WTC11 (cell line): Measurements from ENCODE around the gene SEZ6L. TPM values are rescaled to one million over a fixed set of nuclear protein-coding genes. Genes with fewer than 3 reads are reported as not detected.

Experiments used
- ATAC-seq: fragments of 200-7000 bp; cut with Tn5 transposase; 2 replicates; pipeline ENCODE4 v1.10.0; 2021; ENCODE audit warnings: mild to moderate bottlenecking, moderate library complexity
- CTCF ChIA-PET: fragments of 300-600 bp; sonication (Branson Sonifier 250); formaldehyde crosslinking; loops from one replicate; lab custom pipeline; 2021; ENCODE audit warnings: antibody characterized with exemption; lab: Charles Lee
- POLR2A ChIA-PET: fragments of 350-600 bp; sonication (Branson Sonifier 250); formaldehyde crosslinking; loops from one replicate; lab custom pipeline; 2021; ENCODE audit warnings: antibody characterized with exemption; lab: Charles Lee
- DNase-seq: peaks from one replicate; pipeline ENCODE4 v3.0.0; 2021; ENCODE audit warnings: low spot score
- H3K27ac Mint-ChIP-seq: 2 replicates; pipeline ENCODE4 v1.8.0; 2021; ENCODE audit warnings: mixed read lengths
- H3K27me3 Mint-ChIP-seq: 2 replicates; pipeline ENCODE4 v1.8.0; 2021; ENCODE audit warnings: low read depth, mild to moderate bottlenecking, moderate library complexity, mixed read lengths
- H3K36me3 Mint-ChIP-seq: 2 replicates; pipeline ENCODE4 v1.8.0; 2021; ENCODE audit warnings: mixed read lengths
- H3K4me1 Mint-ChIP-seq: 2 replicates; pipeline ENCODE4 v1.8.0; 2022; ENCODE audit warnings: mixed read lengths
- H3K4me3 Mint-ChIP-seq: 2 replicates; pipeline ENCODE4 v1.8.0; 2021; ENCODE audit warnings: mild to moderate bottlenecking, moderate library complexity, mixed read lengths
- H3K9me3 Mint-ChIP-seq: 2 replicates; pipeline ENCODE4 v1.8.0; 2021; ENCODE audit warnings: mixed read lengths
- AFF4 ChIP-seq: sonication (generic); formaldehyde crosslinking; IDR thresholded peaks from 2 replicates; pipeline ENCODE4 v1.8.1; 2023; ENCODE audit warnings: mild to moderate bottlenecking, missing genetic modification reagents, borderline replicate concordance
- CREM ChIP-seq: sonication (generic); formaldehyde crosslinking; IDR thresholded peaks from 2 replicates; pipeline ENCODE4 v1.8.1; 2022; ENCODE audit warnings: mild to moderate bottlenecking, missing genetic modification reagents, moderate library complexity
- ESRRA ChIP-seq: sonication (generic); formaldehyde crosslinking; IDR thresholded peaks from 2 replicates; pipeline ENCODE4 v1.8.1; 2022; ENCODE audit warnings: mild to moderate bottlenecking, missing genetic modification reagents, borderline replicate concordance
- GTF2I ChIP-seq: fragments of 250-450 bp; sonication (Bioruptor Pico); conservative IDR thresholded peaks from 2 replicates; pipeline ENCODE4 v1.4.0; 2021; ENCODE audit warnings: mild to moderate bottlenecking
- IRF1 ChIP-seq: sonication (generic); formaldehyde crosslinking; IDR thresholded peaks from 2 replicates; pipeline ENCODE4 v1.8.0; 2023; ENCODE audit warnings: missing genetic modification reagents
- MYBL2 ChIP-seq: sonication (generic); formaldehyde crosslinking; IDR thresholded peaks from 2 replicates; pipeline ENCODE4 v1.8.1; 2023; ENCODE audit warnings: mild to moderate bottlenecking, moderate library complexity, missing genetic modification reagents
- NR1H2 ChIP-seq: sonication (generic); formaldehyde crosslinking; IDR thresholded peaks from 2 replicates; pipeline ENCODE4 v1.9.0; 2021; ENCODE audit warnings: mild to moderate bottlenecking, moderate library complexity, missing genetic modification reagents
- OVOL2 ChIP-seq: fragments of 250-450 bp; sonication (Bioruptor Pico); IDR thresholded peaks from 2 replicates; pipeline ENCODE4 v1.9.0; 2021; ENCODE audit warnings: mild to moderate bottlenecking, borderline replicate concordance
- PRRX2 ChIP-seq: fragments of 250-450 bp; sonication (Bioruptor Pico); IDR thresholded peaks from 2 replicates; pipeline ENCODE4 v1.8.0; 2021; ENCODE audit warnings: mild to moderate bottlenecking
- RORB ChIP-seq: fragments of 250-450 bp; sonication (Bioruptor Pico); IDR thresholded peaks from 2 replicates; pipeline ENCODE4 v1.9.0; 2021; ENCODE audit warnings: mild to moderate bottlenecking
- SMAD4 ChIP-seq: sonication (generic); formaldehyde crosslinking; IDR thresholded peaks from 2 replicates; pipeline ENCODE4 v1.8.0; 2022; ENCODE audit warnings: mild to moderate bottlenecking, missing genetic modification reagents
- TCF7 ChIP-seq: sonication (generic); formaldehyde crosslinking; IDR thresholded peaks from 2 replicates; pipeline ENCODE4 v1.8.0; 2022; ENCODE audit warnings: mild to moderate bottlenecking, low read depth, missing genetic modification reagents, moderate library complexity
- TP53 ChIP-seq: sonication (generic); formaldehyde crosslinking; IDR thresholded peaks from 2 replicates; pipeline ENCODE4 v1.8.1; 2023; ENCODE audit warnings: mild to moderate bottlenecking, missing genetic modification reagents
- USF1 ChIP-seq: sonication (generic); formaldehyde crosslinking; IDR thresholded peaks from 2 replicates; pipeline ENCODE4 v1.8.0; 2022; ENCODE audit warnings: mild to moderate bottlenecking, missing genetic modification reagents
- ZBTB43 ChIP-seq: sonication (generic); formaldehyde crosslinking; IDR thresholded peaks from 2 replicates; pipeline ENCODE4 v1.8.1; 2023; ENCODE audit warnings: mild to moderate bottlenecking, missing genetic modification reagents
- ZNF138 ChIP-seq: sonication (generic); formaldehyde crosslinking; conservative IDR thresholded peaks from 2 replicates; pipeline ENCODE4 v1.8.1; 2022; ENCODE audit warnings: mild to moderate bottlenecking, moderate library complexity, missing genetic modification reagents
- ZNF317 ChIP-seq: sonication (generic); formaldehyde crosslinking; IDR thresholded peaks from 2 replicates; pipeline ENCODE4 v1.8.1; 2023; ENCODE audit warnings: low read depth, mild to moderate bottlenecking, moderate library complexity, missing genetic modification reagents, borderline replicate concordance
- total RNA-seq: library from RNA; stranded (reverse); gene quantifications from 3 replicates; pipeline ENCODE4 v1.2.3, GENCODE V29; 2021
- TF ChIP-seq, protein P1 (sequence below): sonication (generic); formaldehyde crosslinking; IDR thresholded peaks from 2 replicates; pipeline ENCODE4 v1.8.1; 2023; ENCODE audit warnings: mild to moderate bottlenecking, missing genetic modification reagents, moderate library complexity
- TF ChIP-seq, protein P2 (sequence below): sonication (generic); formaldehyde crosslinking; IDR thresholded peaks from 2 replicates; pipeline ENCODE4 v1.8.1; 2022; ENCODE audit warnings: low read depth, mild to moderate bottlenecking, moderate library complexity, missing genetic modification reagents, borderline replicate concordance
- TF ChIP-seq, protein P3 (sequence below): fragments of 250-450 bp; sonication (Bioruptor Pico); IDR thresholded peaks from 2 replicates; pipeline ENCODE4 v2.1.2; 2022; ENCODE audit warnings: mild to moderate bottlenecking, moderate library complexity

Gene SEZ6L
- total RNA-seq, 1 experiment from 2014 or later = 0.57 TPM

DNA sequence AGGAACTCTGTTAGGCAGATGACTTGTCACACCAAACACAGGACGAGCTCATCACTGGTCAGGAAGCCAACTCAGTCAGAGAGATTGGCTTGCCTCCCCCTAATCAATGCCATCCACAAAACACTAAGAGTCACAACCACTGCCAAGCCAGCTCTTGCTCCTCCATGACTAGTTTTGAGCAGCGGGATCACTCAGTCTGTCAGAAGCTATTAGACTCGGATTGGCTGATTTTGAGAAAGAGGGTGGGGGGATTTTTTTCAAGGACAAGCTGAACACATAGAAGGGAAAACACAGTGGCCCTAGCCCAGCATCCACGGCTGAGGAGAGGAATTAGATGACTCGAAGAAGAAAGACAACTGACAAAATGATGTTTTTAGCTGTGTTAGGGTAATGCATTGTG lies 55.9 kb downstream of the SEZ6L start:
- ChIA-PET POLR2A (no interaction called here), CTCF (interaction anchor here (0.9 to 1.6 kb wide), 5 partner anchors 10 to 322 kb away, joined by 3 to 5 read pairs (median 3); no protein-coding TSS in a partner anchor)
- H3K36me3 Mint-ChIP-seq = no peaks in the 10 kb centered on the region
- H3K4me3 Mint-ChIP-seq = no peak overlapping the region
- H3K4me1 Mint-ChIP-seq = no peaks in the 10 kb centered on the region
- peaks cover 2% of the 10 kb centered on the region; the same call in 1 of the 2 replicates for H3K27me3 Mint-ChIP-seq
- TF ChIP-seq TP53 (no peak), SMAD4 (CRISPR knock-in tag) (no peak), GTF2I (CRISPR knock-in tag) (no peak), OVOL2 (CRISPR knock-in tag) (no peak), RORB (CRISPR knock-in tag) (no peak), ZBTB43 (CRISPR knock-in tag) (no peak), MYBL2 (no peak), AFF4 (CRISPR knock-in tag) (no peak), NR1H2 (no peak), ZNF317 (CRISPR knock-in tag) (no peak), TCF7 (CRISPR knock-in tag) (no peak), CREM (no peak), ZNF138 (CRISPR knock-in tag) (no peak), USF1 (CRISPR knock-in tag) (no peak), PRRX2 (CRISPR knock-in tag) (no peak), ESRRA (no peak), IRF1 (CRISPR knock-in tag) (no peak)
- TF ChIP-seq, protein P1, sequence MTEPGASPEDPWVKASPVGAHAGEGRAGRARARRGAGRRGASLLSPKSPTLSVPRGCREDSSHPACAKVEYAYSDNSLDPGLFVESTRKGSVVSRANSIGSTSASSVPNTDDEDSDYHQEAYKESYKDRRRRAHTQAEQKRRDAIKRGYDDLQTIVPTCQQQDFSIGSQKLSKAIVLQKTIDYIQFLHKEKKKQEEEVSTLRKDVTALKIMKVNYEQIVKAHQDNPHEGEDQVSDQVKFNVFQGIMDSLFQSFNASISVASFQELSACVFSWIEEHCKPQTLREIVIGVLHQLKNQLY (CRISPR knock-in tag) = no peak
- TF ChIP-seq, protein P2, sequence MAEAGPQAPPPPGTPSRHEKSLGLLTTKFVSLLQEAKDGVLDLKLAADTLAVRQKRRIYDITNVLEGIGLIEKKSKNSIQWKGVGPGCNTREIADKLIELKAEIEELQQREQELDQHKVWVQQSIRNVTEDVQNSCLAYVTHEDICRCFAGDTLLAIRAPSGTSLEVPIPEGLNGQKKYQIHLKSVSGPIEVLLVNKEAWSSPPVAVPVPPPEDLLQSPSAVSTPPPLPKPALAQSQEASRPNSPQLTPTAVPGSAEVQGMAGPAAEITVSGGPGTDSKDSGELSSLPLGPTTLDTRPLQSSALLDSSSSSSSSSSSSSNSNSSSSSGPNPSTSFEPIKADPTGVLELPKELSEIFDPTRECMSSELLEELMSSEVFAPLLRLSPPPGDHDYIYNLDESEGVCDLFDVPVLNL (CRISPR knock-in tag) = no peak
- TF ChIP-seq, protein P3, sequence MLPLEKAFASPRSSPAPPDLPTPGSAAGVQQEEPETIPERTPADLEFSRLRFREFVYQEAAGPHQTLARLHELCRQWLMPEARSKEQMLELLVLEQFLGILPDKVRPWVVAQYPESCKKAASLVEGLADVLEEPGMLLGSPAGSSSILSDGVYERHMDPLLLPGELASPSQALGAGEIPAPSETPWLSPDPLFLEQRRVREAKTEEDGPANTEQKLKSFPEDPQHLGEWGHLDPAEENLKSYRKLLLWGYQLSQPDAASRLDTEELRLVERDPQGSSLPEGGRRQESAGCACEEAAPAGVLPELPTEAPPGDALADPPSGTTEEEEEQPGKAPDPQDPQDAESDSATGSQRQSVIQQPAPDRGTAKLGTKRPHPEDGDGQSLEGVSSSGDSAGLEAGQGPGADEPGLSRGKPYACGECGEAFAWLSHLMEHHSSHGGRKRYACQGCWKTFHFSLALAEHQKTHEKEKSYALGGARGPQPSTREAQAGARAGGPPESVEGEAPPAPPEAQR (CRISPR knock-in tag) = no peak
- no peak for DNase-seq
- H3K27ac Mint-ChIP-seq = no peak overlapping the region
- peaks cover 12% of the 10 kb centered on the region for H3K9me3 Mint-ChIP-seq
- no peak for ATAC-seq
